T-helper 2 cell treated with Interferon-gamma antibody and Interleukin-4, amounts not matched to agents 5 μg/mL and 100 μg/mL, for 36 hours (primary cell): Measurements from ENCODE around the gene ZDHHC11B.
"Not testable (repeated sequence)": the region's sequence is repeated elsewhere in the genome, so short reads cannot be mapped to it uniquely, and the experiment has no call there.

Experiments
- DNase-seq: peaks from one replicate; pipeline ENCODE4 v3.0.0; 2021; ENCODE audit warnings: low spot score
- H3K27ac Mint-ChIP-seq: one replicate; pipeline ENCODE4 v1.8.0; 2021; ENCODE audit warnings: mild to moderate bottlenecking, mixed read lengths
- H3K27me3 Mint-ChIP-seq: one replicate; pipeline ENCODE4 v1.8.0; 2021; ENCODE audit warnings: low read depth, mixed read lengths
- H3K36me3 Mint-ChIP-seq: one replicate; pipeline ENCODE4 v1.8.0; 2021; ENCODE audit warnings: low read depth, mixed read lengths
- H3K4me1 Mint-ChIP-seq: one replicate; pipeline ENCODE4 v1.8.0; 2021; ENCODE audit warnings: low read depth, mixed read lengths
- H3K4me3 Mint-ChIP-seq: one replicate; pipeline ENCODE4 v1.8.0; 2022; ENCODE audit warnings: mild to moderate bottlenecking, moderate library complexity, mixed read lengths
- H3K9me3 Mint-ChIP-seq: one replicate; pipeline ENCODE4 v1.8.0; 2021; ENCODE audit warnings: mixed read lengths

The ZDHHC11B gene

GRCh38 chr5:777756-778161, 6.8 kb downstream of the ZDHHC11B start:
- Mint-ChIP-seq H3K4me3 (no peak overlapping the region), H3K9me3 (no peaks in the 10 kb centered on the region), H3K27me3 (no peaks in the 10 kb centered on the region), H3K36me3 (no peaks in the 10 kb centered on the region), H3K4me1 (no peaks in the 10 kb centered on the region), H3K27ac (no peak overlapping the region)
- no peak for DNase-seq

DNA sequence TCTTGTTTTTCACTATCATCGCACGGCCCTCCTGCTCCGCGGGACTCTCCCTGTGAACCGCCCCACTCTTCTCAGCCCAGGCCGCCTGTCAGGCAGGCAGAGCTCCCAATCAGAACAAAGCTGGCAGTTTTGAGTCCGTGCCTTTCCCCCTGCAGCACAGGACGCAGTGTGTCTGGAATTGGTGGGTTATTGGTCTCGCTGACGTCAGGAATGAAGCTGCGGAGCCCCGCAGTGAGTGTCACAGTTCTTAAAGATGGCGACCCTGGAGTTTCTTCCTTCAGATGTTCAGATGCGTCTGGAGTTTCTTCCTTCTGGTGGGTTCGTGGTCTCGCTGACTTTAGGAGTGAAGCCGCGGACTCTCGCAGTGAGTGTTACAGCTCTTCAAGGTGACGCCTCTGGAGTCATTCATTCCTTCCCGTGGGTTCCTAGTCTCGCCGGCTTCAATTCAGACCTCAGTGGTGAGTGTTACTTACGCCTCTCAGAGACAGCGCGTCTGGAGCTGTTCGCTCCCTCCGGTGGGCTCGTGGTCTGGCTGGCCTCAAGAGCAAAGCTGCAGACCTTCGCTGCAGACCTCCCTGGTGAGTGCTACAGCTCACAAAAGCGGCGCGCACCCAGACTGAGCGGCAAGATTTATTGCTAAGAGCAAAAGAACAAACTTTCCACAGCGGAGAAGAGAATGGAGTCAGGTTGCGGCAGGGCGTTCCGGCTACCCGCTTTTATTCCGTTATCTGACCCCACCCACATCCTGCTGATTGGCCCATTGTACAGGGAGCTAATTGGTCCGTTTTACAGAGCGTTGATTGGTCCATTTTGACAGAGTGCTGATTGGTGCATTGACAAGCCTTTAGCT, 7.4 kb downstream of the ZDHHC11B start:
- DNase-seq: no peak
- Mint-ChIP-seq H3K4me3 (no peak overlapping the region), H3K27ac (no peak overlapping the region), H3K27me3 (no peaks in the 10 kb centered on the region), H3K9me3 (no peaks in the 10 kb centered on the region), H3K4me1 (no peaks in the 10 kb centered on the region), H3K36me3 (no peaks in the 10 kb centered on the region)

DNA sequence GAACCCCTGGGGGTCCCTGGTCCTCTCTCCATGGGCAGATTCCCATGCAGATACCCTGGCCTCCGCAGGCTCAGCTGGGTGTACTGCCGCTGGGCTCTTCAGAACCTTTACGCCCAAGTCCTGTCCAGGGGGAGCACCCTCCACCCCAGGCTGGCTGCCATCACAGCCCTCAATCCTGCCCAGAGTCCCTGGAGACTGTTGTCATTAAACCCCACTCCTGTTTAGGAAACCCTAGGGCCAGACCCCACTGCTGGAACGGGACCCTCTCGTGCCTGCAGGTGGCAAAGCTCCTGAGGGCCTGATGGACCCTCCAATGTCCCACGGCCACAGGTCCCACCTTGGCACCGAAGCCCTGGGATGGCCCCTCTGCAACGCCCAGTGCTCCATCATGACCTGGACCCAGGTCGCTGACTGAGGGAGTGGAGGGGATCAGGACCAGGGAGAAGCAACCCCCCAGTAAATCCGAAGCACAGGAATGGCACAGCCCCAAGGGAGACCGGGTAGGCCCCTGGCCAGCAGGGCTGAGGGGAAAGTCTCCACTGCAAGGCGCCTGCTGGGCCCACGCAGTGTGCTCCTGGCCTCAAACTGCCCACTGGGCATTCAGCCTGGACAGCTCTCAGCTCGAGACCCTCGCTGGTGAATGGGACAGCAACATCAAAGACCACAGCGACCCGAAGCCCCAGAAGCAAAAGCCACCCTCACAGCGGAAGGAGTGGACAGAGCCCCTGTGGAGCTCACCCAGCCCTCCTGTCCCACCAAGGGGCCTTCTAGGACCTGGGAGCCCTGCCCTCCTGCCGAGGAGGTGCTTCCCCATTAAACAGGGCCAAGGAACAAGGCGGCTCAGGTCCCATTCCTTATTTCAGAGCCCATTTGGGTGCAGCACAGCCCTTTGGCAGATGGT, 8.3 kb downstream of the ZDHHC11B start:
- Mint-ChIP-seq H3K27me3 (no peaks in the 10 kb centered on the region), H3K27ac (no peak overlapping the region), H3K9me3 (no peaks in the 10 kb centered on the region), H3K4me3 (no peak overlapping the region), H3K4me1 (no peaks in the 10 kb centered on the region), H3K36me3 (no peaks in the 10 kb centered on the region)
- DNase-seq: no peak

DNA sequence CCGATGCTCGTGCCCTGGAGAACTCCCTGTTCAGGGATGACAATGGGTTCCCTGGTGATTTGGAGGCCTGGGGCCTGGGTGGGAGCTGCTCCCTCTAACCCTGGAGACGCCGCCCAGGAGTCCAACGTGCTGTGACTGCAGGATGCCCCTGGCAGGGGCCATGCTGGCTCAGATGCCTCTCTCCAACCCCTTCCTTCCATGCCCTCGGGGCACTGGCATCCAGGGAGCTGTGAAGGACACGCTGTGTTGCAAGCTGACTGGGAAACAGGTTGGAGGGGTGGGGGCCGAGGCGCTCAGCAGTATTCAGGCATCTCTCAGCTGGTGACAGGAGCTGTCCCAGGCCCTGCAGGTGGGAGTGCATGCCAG, 9.0 kb downstream of the ZDHHC11B start:
- DNase-seq, H3K4me3 Mint-ChIP-seq, H3K27me3 Mint-ChIP-seq, H3K9me3 Mint-ChIP-seq, H3K27ac Mint-ChIP-seq, H3K4me1 Mint-ChIP-seq, H3K36me3 Mint-ChIP-seq: not testable (repeated sequence)

- not testable (repeated sequence) for H3K4me3 Mint-ChIP-seq, H3K36me3 Mint-ChIP-seq, H3K4me1 Mint-ChIP-seq, H3K27me3 Mint-ChIP-seq, DNase-seq, H3K9me3 Mint-ChIP-seq, H3K27ac Mint-ChIP-seq
These were observed 9.5 kb downstream of the ZDHHC11B start for GRCh38 chr5:774854-775505.

- not testable (repeated sequence) for DNase-seq, H3K4me3 Mint-ChIP-seq, H3K9me3 Mint-ChIP-seq, H3K4me1 Mint-ChIP-seq, H3K27ac Mint-ChIP-seq, H3K36me3 Mint-ChIP-seq, H3K27me3 Mint-ChIP-seq
These were observed 10.2 kb downstream of the ZDHHC11B start for GRCh38 chr5:774304-774703.

GRCh38 chr5:773517-774264, 10.8 kb downstream of the ZDHHC11B start:
- no peaks in the 10 kb centered on the region for H3K9me3 Mint-ChIP-seq
- no peaks in the 10 kb centered on the region for H3K27me3 Mint-ChIP-seq
- H3K4me1 Mint-ChIP-seq: no peaks in the 10 kb centered on the region
- no peak for DNase-seq
- H3K27ac Mint-ChIP-seq: no peak overlapping the region
- no peak overlapping the region for H3K4me3 Mint-ChIP-seq
- H3K36me3 Mint-ChIP-seq: no peaks in the 10 kb centered on the region

GRCh38 chr5:772931-773330, 11.6 kb downstream of the ZDHHC11B start:
- H3K4me3 Mint-ChIP-seq, H3K9me3 Mint-ChIP-seq, H3K27me3 Mint-ChIP-seq, H3K4me1 Mint-ChIP-seq, H3K36me3 Mint-ChIP-seq, H3K27ac Mint-ChIP-seq, DNase-seq: not testable (repeated sequence)

DNA sequence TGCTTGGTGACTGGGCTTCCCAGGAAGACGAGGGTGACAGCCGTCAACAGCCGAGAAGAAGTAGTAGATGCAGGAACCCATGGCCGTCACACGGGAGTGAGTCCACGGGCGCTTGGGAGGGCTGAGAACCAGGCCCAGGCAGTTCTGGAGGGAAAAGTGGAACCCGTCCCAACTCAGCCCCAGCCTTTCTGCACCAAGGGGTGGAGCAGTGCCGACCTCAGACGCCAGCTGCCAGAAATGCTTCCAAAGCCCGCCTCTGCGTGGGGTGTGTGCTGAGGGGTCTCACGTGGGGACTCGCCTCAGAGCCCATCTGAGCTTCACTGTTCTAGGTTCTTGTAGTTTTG, 12.0 kb downstream of the ZDHHC11B start:
- DNase-seq, H3K9me3 Mint-ChIP-seq, H3K4me3 Mint-ChIP-seq, H3K27ac Mint-ChIP-seq, H3K27me3 Mint-ChIP-seq, H3K4me1 Mint-ChIP-seq, H3K36me3 Mint-ChIP-seq: not testable (repeated sequence)

- not testable (repeated sequence) for DNase-seq, H3K27me3 Mint-ChIP-seq, H3K4me3 Mint-ChIP-seq, H3K36me3 Mint-ChIP-seq, H3K27ac Mint-ChIP-seq, H3K4me1 Mint-ChIP-seq, H3K9me3 Mint-ChIP-seq
These were observed 12.5 kb downstream of the ZDHHC11B start for GRCh38 chr5:771841-772546.

DNA sequence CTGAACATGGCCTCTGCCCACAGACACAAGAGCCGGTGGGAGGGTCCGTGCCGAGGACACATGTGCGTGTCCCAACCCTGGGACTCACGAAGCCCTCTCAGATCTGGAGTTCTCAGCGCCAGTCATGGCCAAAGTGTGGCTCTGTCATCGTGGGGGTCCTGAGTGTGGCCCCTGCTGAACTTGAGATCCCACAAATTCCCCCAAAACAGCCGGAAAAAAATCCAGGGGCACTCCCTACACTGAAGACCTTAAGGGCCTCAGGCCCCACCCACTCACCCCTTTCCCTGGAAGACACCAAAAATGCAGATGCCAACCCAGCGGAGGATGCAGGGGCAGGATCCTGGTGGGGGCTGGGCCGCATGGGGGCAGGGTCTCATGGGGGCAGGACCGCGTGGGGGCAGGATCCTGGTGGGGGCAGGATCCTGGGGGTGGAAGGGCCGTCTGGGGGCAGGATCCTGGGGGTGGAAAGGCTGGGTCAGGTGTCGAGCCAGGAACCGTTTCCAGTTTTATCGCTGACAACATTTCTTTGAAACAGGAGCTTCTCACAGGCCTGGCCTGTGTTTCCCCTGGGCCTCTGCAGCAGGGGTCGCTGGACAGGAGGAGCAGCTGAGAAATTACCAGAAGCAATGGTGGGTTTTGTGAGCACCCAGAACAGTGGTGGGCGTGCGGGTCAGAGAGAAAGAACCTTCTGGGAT, 13.3 kb downstream of the ZDHHC11B start:
- H3K9me3 Mint-ChIP-seq, DNase-seq, H3K27ac Mint-ChIP-seq, H3K36me3 Mint-ChIP-seq, H3K4me3 Mint-ChIP-seq, H3K4me1 Mint-ChIP-seq, H3K27me3 Mint-ChIP-seq: not testable (repeated sequence)

- not testable (repeated sequence) for H3K27me3 Mint-ChIP-seq, H3K4me3 Mint-ChIP-seq, H3K27ac Mint-ChIP-seq, DNase-seq, H3K36me3 Mint-ChIP-seq, H3K9me3 Mint-ChIP-seq, H3K4me1 Mint-ChIP-seq
These were observed 13.9 kb downstream of the ZDHHC11B start for GRCh38 chr5:770585-770984.
